Measurements from ENCODE around the gene LHPP.

LHPP gene

GRCh38 chr10:124552691-124553276, 91.2 kb downstream of the LHPP start:
- no peak for DNase-seq (ENCODE audit: low read depth in 2 of 2, low spot score in 1 of 2)

GRCh38 chr10:124554085-124554858, 92.6 kb downstream of the LHPP start:
- DNase-seq (ENCODE audit: low read depth in 2 of 2, low spot score in 1 of 2) = no peak

GRCh38 chr10:124557167-124557566, 95.5 kb downstream of the LHPP start:
- no peak for DNase-seq (ENCODE audit: low read depth in 2 of 2, low spot score in 1 of 2)

GRCh38 chr10:124557648-124558338, 96.2 kb downstream of the LHPP start:
- no peak for DNase-seq (ENCODE audit: low read depth in 2 of 2, low spot score in 1 of 2)

- DNase-seq (ENCODE audit: low read depth in 2 of 2, low spot score in 1 of 2) = no peak
Measured at GRCh38 chr10:124558339-124559321, 97.0 kb downstream of the LHPP start.

- DNase-seq (ENCODE audit: low read depth in 2 of 2, low spot score in 1 of 2) = no peak
Measured at GRCh38 chr10:124559372-124560132, 97.9 kb downstream of the LHPP start.

- DNase-seq (ENCODE audit: low read depth in 2 of 2, low spot score in 1 of 2) = no peak
Measured at GRCh38 chr10:124560377-124561105, 98.9 kb downstream of the LHPP start.

- no peak for DNase-seq (ENCODE audit: low read depth in 2 of 2, low spot score in 1 of 2)
Measured at GRCh38 chr10:124561206-124561605, 99.6 kb downstream of the LHPP start.

- no peak for DNase-seq (ENCODE audit: low read depth in 2 of 2, low spot score in 1 of 2)
Measured at GRCh38 chr10:124562425-124563060, 100.9 kb downstream of the LHPP start.

- no peak for DNase-seq (ENCODE audit: low read depth in 2 of 2, low spot score in 1 of 2)
Measured at GRCh38 chr10:124563320-124564040, 101.9 kb downstream of the LHPP start.

GRCh38 chr10:124564881-124565280, 103.3 kb downstream of the LHPP start:
- no peak for DNase-seq (ENCODE audit: low read depth in 2 of 2, low spot score in 1 of 2)

GRCh38 chr10:124565565-124566221, 104.1 kb downstream of the LHPP start:
- DNase-seq (ENCODE audit: low read depth in 2 of 2, low spot score in 1 of 2) = no peak

- no peak for DNase-seq (ENCODE audit: low read depth in 2 of 2, low spot score in 1 of 2)
Measured at GRCh38 chr10:124566222-124566888, 104.7 kb downstream of the LHPP start.

GRCh38 chr10:124566981-124567835, 105.6 kb downstream of the LHPP start:
- DNase-seq (ENCODE audit: low read depth in 2 of 2, low spot score in 1 of 2) = no peak

GRCh38 chr10:124568339-124568738, 106.7 kb downstream of the LHPP start:
- no peak for DNase-seq (ENCODE audit: low read depth in 2 of 2, low spot score in 1 of 2)

GRCh38 chr10:124568848-124569622, 107.4 kb downstream of the LHPP start:
- DNase-seq (ENCODE audit: low read depth in 2 of 2, low spot score in 1 of 2) = no peak
